HAP-1 (cell line): ENCODE data around the gene DHX29.

Experiments
- DNase-seq, 2 experiments: peaks; one replicate each; pipeline ENCODE4 v3.0.0-alpha.2; 2016 to 2020; ENCODE audit warnings: low spot score in 2 of 2
- H3K27me3 ChIP-seq: fragments of 250-450 bp; sonication (Bioruptor Pico); 2 replicates; pipeline ENCODE4 v1.5.1; 2020; ENCODE audit warnings: low read depth, mild to moderate bottlenecking, moderate library complexity
- H3K36me3 ChIP-seq: fragments of 250-450 bp; sonication (Bioruptor Pico); replicated peaks from 2 replicates; pipeline ENCODE4 v1.5.1; 2020; ENCODE audit warnings: mild to moderate bottlenecking
- H3K4me1 ChIP-seq: fragments of 250-450 bp; sonication (Bioruptor Pico); 2 replicates; pipeline ENCODE4 v1.5.1; 2020; ENCODE audit warnings: mild to moderate bottlenecking
- H3K4me3 ChIP-seq: fragments of 250-450 bp; sonication (Bioruptor Pico); 2 replicates; pipeline ENCODE4 v1.5.1; 2020; ENCODE audit warnings: mild to moderate bottlenecking, moderate library complexity
- H3K9me3 ChIP-seq: fragments of 250-450 bp; sonication (Bioruptor Pico); 2 replicates; pipeline ENCODE4 v1.5.1; 2020; ENCODE audit warnings: mild to moderate bottlenecking, moderate library complexity
- in situ Hi-C: fragments of 300-500 bp; cut with MboI; formaldehyde crosslinking; loops from 3 replicates; pipeline ENCODE4 v1.14.3; 2020; ENCODE audit warnings: low sequenced_read_pairs, inconsistent platforms, mixed read lengths

Gene DHX29

DNA sequence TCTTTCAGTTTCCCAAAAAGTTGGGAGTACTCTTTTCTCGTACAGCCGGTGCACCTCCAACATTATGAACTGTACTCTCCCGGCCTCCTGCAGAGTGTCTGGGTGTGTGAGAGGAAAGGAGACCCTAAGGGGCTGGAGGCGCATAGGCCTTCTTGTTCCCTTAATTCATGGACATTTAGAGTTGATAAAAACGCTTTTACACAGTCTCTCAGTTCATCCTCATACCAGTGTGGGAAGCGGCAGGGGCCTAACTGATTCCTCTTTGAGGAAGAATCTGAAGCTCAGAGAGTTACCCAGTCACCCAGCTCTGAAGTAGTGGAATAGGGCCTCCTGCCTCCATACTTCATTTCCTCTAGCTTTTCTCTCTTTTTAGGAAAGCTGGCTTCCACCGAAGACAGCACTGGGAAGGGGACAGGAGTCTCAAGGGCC lies 83.7 kb downstream of the DHX29 start:
- no peak for DNase-seq
- in situ Hi-C loops = loop anchor here (10.0 kb wide), 1 partner anchor 49 kb away; the partner anchor contains the start of gene CDC20B
- H3K4me1 ChIP-seq = peaks cover 11% of the 10 kb centered on the region
- no peaks in the 10 kb centered on the region for H3K9me3 ChIP-seq
- H3K27me3 ChIP-seq = no peaks in the 10 kb centered on the region
- H3K36me3 ChIP-seq = peaks cover 17% of the 10 kb centered on the region; the same call in 1 of the 2 replicates
- no peak overlapping the region for H3K4me3 ChIP-seq

DNA sequence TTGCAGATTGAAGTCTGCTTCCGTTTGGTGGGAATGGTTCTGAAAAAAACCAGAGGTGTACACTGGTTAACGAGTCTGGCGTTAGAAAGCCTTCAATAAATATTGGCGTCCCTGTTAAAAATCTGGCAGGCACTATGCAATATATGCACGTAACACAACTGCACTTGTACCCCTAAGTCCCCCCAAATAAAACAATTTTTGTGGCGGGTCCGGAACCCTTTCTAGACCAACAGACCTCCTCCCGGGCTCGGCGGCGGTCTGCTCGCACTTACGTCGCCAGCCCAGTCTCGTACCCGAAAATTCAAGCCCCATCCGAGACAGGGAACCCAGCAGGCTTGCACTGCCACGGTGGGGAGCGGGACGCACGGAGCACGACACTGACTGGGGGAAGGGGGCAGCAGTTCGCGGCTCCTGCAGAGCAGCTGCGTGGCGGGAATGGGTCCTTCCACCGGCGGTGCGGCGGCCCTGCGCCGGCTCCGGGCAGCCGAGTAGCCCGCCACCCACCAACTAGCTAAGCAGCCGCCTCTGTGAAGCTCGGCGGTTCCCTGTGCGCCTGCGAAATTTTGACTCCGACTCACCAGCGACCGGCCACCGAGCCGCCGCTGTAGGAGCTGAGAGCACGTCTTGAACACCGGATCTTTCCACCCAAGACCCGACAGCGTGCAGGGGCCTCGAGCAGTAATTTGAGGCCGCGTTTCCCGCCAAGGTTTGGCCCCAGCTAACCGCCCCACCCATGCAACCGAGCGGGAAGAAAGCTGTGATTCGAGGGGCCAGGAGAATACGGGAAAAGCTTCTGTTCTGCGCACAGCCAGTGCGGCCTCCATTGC lies 84.3 kb downstream of the DHX29 start:
- DNase-seq = no peak
- Histone ChIP-seq H3K4me3 (no peak overlapping the region), H3K27me3 (no peaks in the 10 kb centered on the region), H3K4me1 (peaks cover 11% of the 10 kb centered on the region), H3K36me3 (peaks cover 17% of the 10 kb centered on the region; the same call in 1 of the 2 replicates), H3K9me3 (no peaks in the 10 kb centered on the region)
- in situ Hi-C loops = loop anchor here (10.0 kb wide), 1 partner anchor 48 kb away; the partner anchor contains the start of gene CDC20B

DNA sequence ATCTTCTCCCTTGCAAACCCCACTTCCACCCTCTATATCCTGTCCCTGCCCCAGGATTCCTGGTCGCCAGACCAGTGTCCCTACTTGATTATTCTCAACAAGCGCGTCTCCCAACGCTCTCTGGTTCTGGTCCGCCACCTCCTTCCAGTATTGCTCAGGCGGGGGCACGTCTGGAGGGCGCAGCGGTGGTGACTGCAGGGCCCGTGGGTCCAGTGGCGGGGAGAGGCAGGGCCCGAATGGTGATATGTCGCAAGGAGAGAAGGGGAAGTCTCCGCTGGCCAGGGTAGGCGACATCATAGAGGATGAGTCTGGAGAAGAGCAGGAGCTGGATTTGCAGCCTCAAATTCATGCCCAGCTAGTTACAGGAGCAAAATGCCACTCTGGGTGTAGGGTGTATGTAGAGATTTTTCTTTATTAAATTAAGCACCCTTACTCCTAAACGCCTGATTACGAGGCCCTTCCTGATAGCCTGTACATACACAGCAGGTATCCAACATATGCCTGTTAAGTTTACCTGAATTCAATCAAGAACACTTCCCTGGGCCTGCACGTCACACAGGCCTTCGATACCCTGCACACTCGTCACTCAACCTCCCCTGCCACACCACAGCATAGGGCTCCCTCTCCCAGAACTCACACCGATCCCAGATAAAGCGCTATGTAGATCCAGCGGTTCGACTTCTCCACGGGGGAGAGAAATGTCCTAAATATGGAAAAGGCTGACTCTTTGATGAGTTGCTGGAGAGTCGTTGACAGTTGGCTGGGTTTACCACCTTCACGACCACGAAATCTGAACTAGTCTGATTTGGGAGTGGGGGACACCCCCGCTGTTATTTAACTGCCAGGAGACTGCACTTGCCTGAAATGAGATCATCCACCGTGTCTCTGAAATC lies 85.2 kb downstream of the DHX29 start:
- peaks cover 6% of the 10 kb centered on the region for H3K4me1 ChIP-seq
- no peak for DNase-seq
- in situ Hi-C loops = loop anchor here (10.0 kb wide), 1 partner anchor 48 kb away; the partner anchor contains the start of gene CDC20B
- H3K36me3 ChIP-seq = peaks cover 17% of the 10 kb centered on the region; the same call in 1 of the 2 replicates
- H3K27me3 ChIP-seq = no peaks in the 10 kb centered on the region
- H3K9me3 ChIP-seq = no peaks in the 10 kb centered on the region
- no peak overlapping the region for H3K4me3 ChIP-seq

DNA sequence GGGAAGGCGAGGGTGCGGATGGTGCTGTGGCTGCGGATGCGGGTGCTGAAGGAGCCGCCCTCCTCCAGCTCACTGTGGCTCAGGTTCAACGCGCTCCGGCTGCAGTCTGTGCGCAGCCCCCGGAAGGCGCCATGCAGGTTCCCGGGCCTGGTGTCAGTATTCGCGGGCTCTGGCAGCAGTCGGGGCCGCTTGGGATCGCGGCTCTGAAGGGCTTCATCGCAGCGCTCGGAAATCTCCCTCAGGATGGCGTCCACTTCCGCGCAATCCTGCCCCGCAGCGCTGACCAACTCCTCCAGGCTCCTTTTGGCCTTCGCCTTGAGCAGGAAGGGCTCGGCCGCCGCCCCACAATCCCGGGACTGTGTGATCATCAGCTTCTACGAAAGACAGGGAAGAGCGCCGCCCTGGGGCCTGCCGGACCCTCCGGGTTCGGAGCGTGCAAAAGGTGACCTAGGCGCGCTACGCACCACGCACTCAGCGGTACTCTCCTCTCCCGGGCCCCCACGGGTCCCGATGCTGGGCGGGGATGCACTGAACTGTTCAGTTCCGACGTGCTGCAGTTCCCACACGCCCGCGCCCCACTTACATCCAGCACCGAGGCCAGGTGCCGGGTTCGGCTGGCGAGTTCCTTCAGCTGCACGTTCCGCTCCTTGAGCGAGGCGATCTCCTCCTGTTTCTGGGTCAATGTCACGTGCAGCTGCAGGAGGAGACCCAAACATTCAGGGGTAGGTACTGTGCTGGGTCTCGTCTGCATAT lies 86.9 kb downstream of the DHX29 start:
- Histone ChIP-seq H3K4me1 (no peaks in the 10 kb centered on the region), H3K36me3 (peaks cover 17% of the 10 kb centered on the region; the same call in 1 of the 2 replicates), H3K4me3 (no peak overlapping the region), H3K9me3 (no peaks in the 10 kb centered on the region), H3K27me3 (no peaks in the 10 kb centered on the region)
- in situ Hi-C loops = loop anchor here (10.0 kb wide), 1 partner anchor 46 kb away; the partner anchor contains the start of gene CDC20B
- DNase-seq = no peak

DNA sequence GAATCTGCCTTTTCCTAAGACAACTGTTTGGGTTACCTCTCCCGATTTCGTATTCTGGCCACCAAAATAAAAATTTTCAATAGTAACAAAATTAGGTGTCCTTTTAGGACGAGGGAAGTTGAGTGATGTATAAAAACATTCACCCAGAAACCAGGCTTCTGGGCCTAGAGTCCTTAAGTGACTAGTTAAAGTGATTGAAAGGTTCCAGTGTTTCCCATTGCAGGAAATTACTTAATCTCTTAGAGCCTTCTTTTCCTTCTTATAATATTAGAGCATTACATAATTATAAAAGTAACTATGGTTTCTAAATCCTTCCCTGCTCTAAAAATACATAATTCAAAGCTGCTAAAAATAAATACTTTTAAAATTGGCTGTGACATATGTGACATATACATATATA lies 87.7 kb downstream of the DHX29 start:
- Histone ChIP-seq H3K27me3 (no peaks in the 10 kb centered on the region), H3K36me3 (peaks cover 17% of the 10 kb centered on the region; the same call in 1 of the 2 replicates), H3K4me3 (no peak overlapping the region), H3K4me1 (no peaks in the 10 kb centered on the region), H3K9me3 (no peaks in the 10 kb centered on the region)
- in situ Hi-C loops = loop anchor here (10.0 kb wide), 1 partner anchor 45 kb away; the partner anchor contains the start of gene CDC20B
- no peak for DNase-seq

DNA sequence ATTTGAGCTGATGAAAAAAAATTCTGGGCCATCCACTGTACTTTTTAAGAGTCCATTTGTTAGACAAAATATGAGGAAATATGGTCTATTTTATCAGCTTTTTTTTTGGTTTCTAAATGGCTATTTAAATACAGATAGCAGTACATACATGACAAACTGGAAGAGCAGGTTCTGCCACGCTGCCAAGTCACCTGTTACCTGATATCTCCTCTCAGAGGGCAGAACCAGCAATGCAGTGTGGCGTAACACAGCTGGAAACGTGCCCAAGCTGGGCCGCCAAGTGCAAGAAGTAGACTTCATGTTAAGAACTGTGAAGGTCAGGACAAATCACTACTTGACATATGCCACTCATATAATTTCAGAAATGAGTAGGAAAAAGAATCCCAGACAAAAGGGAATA lies 88.5 kb downstream of the DHX29 start:
- H3K4me3 ChIP-seq = no peak overlapping the region
- in situ Hi-C loops = no loop called here
- H3K27me3 ChIP-seq = no peaks in the 10 kb centered on the region
- no peak for DNase-seq
- peaks cover 17% of the 10 kb centered on the region; the same call in 1 of the 2 replicates for H3K36me3 ChIP-seq
- H3K9me3 ChIP-seq = no peaks in the 10 kb centered on the region
- H3K4me1 ChIP-seq = no peaks in the 10 kb centered on the region

DNA sequence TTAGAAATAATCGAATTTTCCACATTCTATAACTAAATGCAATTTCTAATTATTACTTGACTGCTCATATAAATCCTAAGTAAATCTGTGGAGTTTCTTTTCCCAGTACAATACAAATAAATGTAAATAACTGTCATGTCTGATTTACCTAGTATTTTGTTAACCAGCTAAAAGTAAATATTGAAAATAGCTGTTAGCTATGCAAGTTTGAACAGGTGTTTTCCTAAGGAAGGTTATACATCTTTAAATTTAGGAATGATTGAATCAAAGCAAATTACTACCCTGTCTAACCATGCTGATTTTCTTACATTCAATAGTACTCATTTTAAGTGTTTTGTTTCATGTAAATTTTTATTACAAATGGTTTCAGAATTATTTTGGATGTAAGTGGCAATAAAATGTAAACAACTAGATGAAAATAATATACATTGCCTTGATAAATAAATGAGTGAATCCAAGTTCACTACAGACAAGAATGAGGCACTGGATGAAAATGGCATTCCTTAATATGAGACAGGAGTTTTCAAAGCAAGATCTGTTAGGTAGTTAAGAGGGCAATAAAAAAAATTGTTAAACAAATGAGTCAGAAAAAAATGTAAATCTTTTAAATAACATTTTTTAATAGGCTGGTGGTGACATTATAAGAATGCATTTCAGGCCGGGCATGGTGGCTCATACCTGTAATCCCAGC lies 96.2 kb downstream of the DHX29 start:
- DNase-seq = no peak
- H3K36me3 ChIP-seq = no peaks in the 10 kb centered on the region
- H3K27me3 ChIP-seq = no peaks in the 10 kb centered on the region
- H3K9me3 ChIP-seq = no peaks in the 10 kb centered on the region
- in situ Hi-C loops = no loop called here
- no peak overlapping the region for H3K4me3 ChIP-seq
- no peaks in the 10 kb centered on the region; the same call in 1 of the 2 replicates for H3K4me1 ChIP-seq
